ENCODE results near the gene MSI2. TPM values are rescaled to one million over a fixed set of nuclear protein-coding genes. Genes with fewer than 3 reads are reported as not detected.

Gene MSI2
- total and polyA plus RNA-seq, 9 of the 15 experiments (the other 6 are each of a cell fraction or from before 2014, with no cell fraction given): 4.6 to 61.8 (median 42.4) TPM

GRCh38 chr17:57379237-57379894 is 123.0 kb downstream of the MSI2 start (continued):
- TF ChIP-seq NKRF (IDR thresholded peaks at IDR 0.05; ENCODE audit: borderline replicate concordance): no peak
- TF ChIP-seq SUPT5H (IDR thresholded peaks at IDR 0.05): no peak
- no peak for TF ChIP-seq PHF20 (IDR thresholded peaks at IDR 0.05; ENCODE audit: partially characterized antibody)
- TF ChIP-seq SIN3A (IDR thresholded peaks at IDR 0.05; ENCODE audit: borderline replicate concordance in 2 of 2, control insufficient read depth in 1 of 2, low read depth in 2 of 2, low read length in 2 of 2): no peak
- TF ChIP-seq HDAC6 (IDR thresholded peaks at IDR 0.05; ENCODE audit: low read depth, low read length): no peak
- TF ChIP-seq KAT7 (CRISPR knock-in tag; IDR thresholded peaks at IDR 0.05; ENCODE audit: borderline replicate concordance): no peak
- TF ChIP-seq TCF7 (IDR thresholded peaks at IDR 0.05; ENCODE audit: borderline replicate concordance): no peak; the same call in 1 of the 2 replicates
- TF ChIP-seq SFPQ (IDR thresholded peaks at IDR 0.05; ENCODE audit: low read depth, low read length): no peak
- TF ChIP-seq ZSCAN29 (IDR thresholded peaks at IDR 0.05): no peak
- TF ChIP-seq SIX5 (IDR thresholded peaks at IDR 0.05; ENCODE audit: borderline replicate concordance in 1 of 2, insufficient read depth in 1 of 2, low read depth in 1 of 2, low read length in 2 of 2): no peak
- no peak for TF ChIP-seq ZNF146 (CRISPR knock-in tag; IDR thresholded peaks at IDR 0.05; ENCODE audit: unreplicated experiment)
- TF ChIP-seq ZNF384 (IDR thresholded peaks at IDR 0.05; ENCODE audit: low read depth, low read length): peak; percentile 89
- no peak for TF ChIP-seq JUNB (CRISPR knock-in tag; conservative IDR thresholded peaks at IDR 0.05)
- TF ChIP-seq ZNF75A (CRISPR knock-in tag; IDR thresholded peaks at IDR 0.05): no peak
- no peak for TF ChIP-seq U2AF2 (optimal IDR thresholded peaks at IDR 0.05; ENCODE audit: low read depth, low read length)
- no peak for TF ChIP-seq ZNF780A (CRISPR knock-in tag; IDR thresholded peaks at IDR 0.05)
- TF ChIP-seq DPF2 (IDR thresholded peaks at IDR 0.05): peak; percentile 96
- no peak for TF ChIP-seq RBFOX2 (IDR thresholded peaks at IDR 0.05; ENCODE audit: low read depth, low read length)
- TF ChIP-seq TARDBP (IDR thresholded peaks at IDR 0.05): no peak
- TF ChIP-seq ZKSCAN3 (CRISPR knock-in tag; IDR thresholded peaks at IDR 0.05): no peak
- TF ChIP-seq ZNF592 (IDR thresholded peaks at IDR 0.05): peak; percentile 42; the same call in 1 of the 2 replicates

Measured in K562 (cell line).